Measurements from ENCODE around the gene ANKRD35. TPM values are rescaled to one million over a fixed set of nuclear protein-coding genes. Genes with fewer than 3 reads are reported as not detected.

The ANKRD35 gene
- total and polyA plus RNA-seq, 9 of the 15 experiments (the other 6 are each of a cell fraction or from before 2014, with no cell fraction given): 0.07 to 0.14 (median 0.07) TPM; not detected in 5

- TF ChIP-seq, protein P1, sequence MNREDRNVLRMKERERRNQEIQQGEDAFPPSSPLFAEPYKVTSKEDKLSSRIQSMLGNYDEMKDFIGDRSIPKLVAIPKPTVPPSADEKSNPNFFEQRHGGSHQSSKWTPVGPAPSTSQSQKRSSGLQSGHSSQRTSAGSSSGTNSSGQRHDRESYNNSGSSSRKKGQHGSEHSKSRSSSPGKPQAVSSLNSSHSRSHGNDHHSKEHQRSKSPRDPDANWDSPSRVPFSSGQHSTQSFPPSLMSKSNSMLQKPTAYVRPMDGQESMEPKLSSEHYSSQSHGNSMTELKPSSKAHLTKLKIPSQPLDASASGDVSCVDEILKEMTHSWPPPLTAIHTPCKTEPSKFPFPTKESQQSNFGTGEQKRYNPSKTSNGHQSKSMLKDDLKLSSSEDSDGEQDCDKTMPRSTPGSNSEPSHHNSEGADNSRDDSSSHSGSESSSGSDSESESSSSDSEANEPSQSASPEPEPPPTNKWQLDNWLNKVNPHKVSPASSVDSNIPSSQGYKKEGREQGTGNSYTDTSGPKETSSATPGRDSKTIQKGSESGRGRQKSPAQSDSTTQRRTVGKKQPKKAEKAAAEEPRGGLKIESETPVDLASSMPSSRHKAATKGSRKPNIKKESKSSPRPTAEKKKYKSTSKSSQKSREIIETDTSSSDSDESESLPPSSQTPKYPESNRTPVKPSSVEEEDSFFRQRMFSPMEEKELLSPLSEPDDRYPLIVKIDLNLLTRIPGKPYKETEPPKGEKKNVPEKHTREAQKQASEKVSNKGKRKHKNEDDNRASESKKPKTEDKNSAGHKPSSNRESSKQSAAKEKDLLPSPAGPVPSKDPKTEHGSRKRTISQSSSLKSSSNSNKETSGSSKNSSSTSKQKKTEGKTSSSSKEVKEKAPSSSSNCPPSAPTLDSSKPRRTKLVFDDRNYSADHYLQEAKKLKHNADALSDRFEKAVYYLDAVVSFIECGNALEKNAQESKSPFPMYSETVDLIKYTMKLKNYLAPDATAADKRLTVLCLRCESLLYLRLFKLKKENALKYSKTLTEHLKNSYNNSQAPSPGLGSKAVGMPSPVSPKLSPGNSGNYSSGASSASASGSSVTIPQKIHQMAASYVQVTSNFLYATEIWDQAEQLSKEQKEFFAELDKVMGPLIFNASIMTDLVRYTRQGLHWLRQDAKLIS (CRISPR knock-in tag; IDR thresholded peaks at IDR 0.05): no peak
- no peak for TF ChIP-seq ZNF445 (CRISPR knock-in tag; IDR thresholded peaks at IDR 0.05; ENCODE audit: low read depth)
- TF ChIP-seq CTCFL (IDR thresholded peaks at IDR 0.05; ENCODE audit: borderline replicate concordance, insufficient read depth, low read depth, low read length, poor library complexity, severe bottlenecking): no peak
- TF ChIP-seq SPI1 (IDR thresholded peaks at IDR 0.05; ENCODE audit: borderline replicate concordance, low read depth, low read length): peak; percentile 48; the same call in 1 of the 2 replicates
- no peak for TF ChIP-seq ZC3H11A (IDR thresholded peaks at IDR 0.05; ENCODE audit: low read depth, low read length)
- TF ChIP-seq STAG1 (CRISPR knock-in tag; IDR thresholded peaks at IDR 0.05; ENCODE audit: borderline replicate concordance): no peak
- TF ChIP-seq RBM25 (IDR thresholded peaks at IDR 0.05; ENCODE audit: low read depth, low read length, severe bottlenecking): no peak
- no peak for TF ChIP-seq HMBOX1 (IDR thresholded peaks at IDR 0.05)
- TF ChIP-seq ZNF75A (CRISPR knock-in tag; IDR thresholded peaks at IDR 0.05): no peak
- TF ChIP-seq ARHGAP35 (IDR thresholded peaks at IDR 0.05; ENCODE audit: partially characterized antibody): no peak
- TF ChIP-seq, protein P2, sequence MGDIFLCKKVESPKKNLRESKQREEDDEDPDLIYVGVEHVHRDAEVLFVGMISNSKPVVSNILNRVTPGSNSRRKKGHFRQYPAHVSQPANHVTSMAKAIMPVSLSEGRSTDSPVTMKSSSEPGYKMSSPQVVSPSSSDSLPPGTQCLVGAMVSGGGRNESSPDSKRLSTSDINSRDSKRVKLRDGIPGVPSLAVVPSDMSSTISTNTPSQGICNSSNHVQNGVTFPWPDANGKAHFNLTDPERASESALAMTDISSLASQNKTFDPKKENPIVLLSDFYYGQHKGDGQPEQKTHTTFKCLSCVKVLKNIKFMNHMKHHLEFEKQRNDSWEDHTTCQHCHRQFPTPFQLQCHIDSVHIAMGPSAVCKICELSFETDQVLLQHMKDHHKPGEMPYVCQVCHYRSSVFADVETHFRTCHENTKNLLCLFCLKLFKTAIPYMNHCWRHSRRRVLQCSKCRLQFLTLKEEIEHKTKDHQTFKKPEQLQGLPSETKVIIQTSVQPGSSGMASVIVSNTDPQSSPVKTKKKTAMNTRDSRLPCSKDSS (IDR thresholded peaks at IDR 0.05; ENCODE audit: low read depth, partially characterized antibody): no peak
- TF ChIP-seq ATF6 (CRISPR knock-in tag; IDR thresholded peaks at IDR 0.05): peak; percentile 78; the same call in 1 of the 2 replicates
- no peak for TF ChIP-seq ESRRB (CRISPR knock-in tag; IDR thresholded peaks at IDR 0.05; ENCODE audit: borderline replicate concordance)
- TF ChIP-seq MTA3 (IDR thresholded peaks at IDR 0.05; ENCODE audit: borderline replicate concordance): peak; percentile 99
- TF ChIP-seq KLF16 (IDR thresholded peaks at IDR 0.05): peak; percentile 72
- TF ChIP-seq KDM4B (IDR thresholded peaks at IDR 0.05; ENCODE audit: borderline replicate concordance in 2 of 2, low read depth in 1 of 2): no peak
Observed at GRCh38 chr1:145918144-145918991, 32.7 kb upstream of the ANKRD35 start, which contains the start of gene PEX11B (continued).
